ENCODE measurements around the gene MBNL3.

DNA sequence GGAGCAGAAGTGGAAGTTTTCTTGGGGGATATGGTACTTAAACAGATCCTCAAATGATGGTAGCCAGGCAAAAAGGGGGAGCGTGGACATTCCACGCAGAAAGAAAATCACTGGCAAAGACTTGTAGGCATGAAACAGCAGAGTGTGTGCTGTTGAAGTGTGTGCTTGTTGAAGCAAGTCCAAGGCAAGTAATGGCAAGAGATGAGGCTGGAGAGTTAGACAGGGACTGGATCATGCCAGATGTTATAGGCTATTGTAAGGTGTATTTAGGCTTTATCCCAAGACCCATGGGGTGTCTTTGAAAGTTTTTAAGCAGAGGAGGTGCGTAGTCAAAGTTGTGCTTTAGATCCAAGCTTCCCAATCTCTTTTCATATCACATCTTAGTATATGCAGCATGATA is 124.5 kb downstream of the MBNL3 start:
- TF ChIP-seq POLR2A (IDR thresholded peaks at IDR 0.05) (no peak), EP300 (IDR thresholded peaks at IDR 0.05) (no peak)
